ENCODE data around the gene PRPF18.

The PRPF18 gene

GRCh38 chr10:13604357-13605040 lies 17.7 kb downstream of the PRPF18 start:
- DNase-seq (ENCODE audit: low spot score): no peak

GRCh38 chr10:13608246-13608853 lies 21.6 kb downstream of the PRPF18 start:
- no peak for DNase-seq (ENCODE audit: low spot score)

GRCh38 chr10:13612654-13613373 lies 26.0 kb downstream of the PRPF18 start:
- no peak for DNase-seq (ENCODE audit: low spot score)

- peak; percentile 26 for DNase-seq (ENCODE audit: low spot score)
Observed at GRCh38 chr10:13613519-13613918, 26.8 kb downstream of the PRPF18 start.

GRCh38 chr10:13614530-13615332 lies 28.0 kb downstream of the PRPF18 start:
- peak; percentile 23 for DNase-seq (ENCODE audit: low spot score)

- peak; percentile 12 for DNase-seq (ENCODE audit: low spot score)
Observed at GRCh38 chr10:13615650-13616300, 29.0 kb downstream of the PRPF18 start.

GRCh38 chr10:13617116-13617515 lies 30.4 kb downstream of the PRPF18 start:
- DNase-seq (ENCODE audit: low spot score): no peak

- DNase-seq (ENCODE audit: low spot score): no peak
Observed at GRCh38 chr10:13621931-13622330, 35.2 kb downstream of the PRPF18 start.

- DNase-seq (ENCODE audit: low spot score): peak; percentile 19
Observed at GRCh38 chr10:13624630-13625029, 37.9 kb downstream of the PRPF18 start.

- DNase-seq (ENCODE audit: low spot score): no peak
Observed at GRCh38 chr10:13627459-13628310, 40.9 kb downstream of the PRPF18 start.

GRCh38 chr10:13628661-13629060 lies 41.9 kb downstream of the PRPF18 start:
- DNase-seq (ENCODE audit: low spot score): no peak

GRCh38 chr10:13629116-13629515 lies 42.4 kb downstream of the PRPF18 start:
- no peak for DNase-seq (ENCODE audit: low spot score)

GRCh38 chr10:13630231-13630630 lies 43.5 kb downstream of the PRPF18 start:
- DNase-seq (ENCODE audit: low spot score): no peak

- no peak for DNase-seq (ENCODE audit: low spot score)
Observed at GRCh38 chr10:13631594-13631993, 44.8 kb downstream of the PRPF18 start.

- DNase-seq (ENCODE audit: low spot score): no peak
Observed at GRCh38 chr10:13632440-13632839, 45.7 kb downstream of the PRPF18 start.

- no peak for DNase-seq (ENCODE audit: low spot score)
Observed at GRCh38 chr10:13632884-13633440, 46.2 kb downstream of the PRPF18 start.

GRCh38 chr10:13633689-13634088 lies 46.9 kb downstream of the PRPF18 start:
- DNase-seq (ENCODE audit: low spot score): no peak

GRCh38 chr10:13634207-13634606 lies 47.4 kb downstream of the PRPF18 start:
- DNase-seq (ENCODE audit: low spot score): no peak

GRCh38 chr10:13636776-13637175 lies 50.0 kb downstream of the PRPF18 start:
- DNase-seq (ENCODE audit: low spot score): no peak

GRCh38 chr10:13637303-13637856 lies 50.6 kb downstream of the PRPF18 start:
- DNase-seq (ENCODE audit: low spot score): no peak
